HUES64 (cell line): ENCODE data around the gene IGSF9.

Experiments
- H3K27ac ChIP-seq: 2 replicates; pipeline ENCODE4 v1.7.0; 2013; ENCODE audit warnings: low read depth, low read length, inconsistent platforms
- H3K27me3 ChIP-seq: 2 replicates; pipeline ENCODE4 v1.6.1; 2013; ENCODE audit warnings: mild to moderate bottlenecking, low read length; ENCODE audit not compliant: insufficient read depth
- H3K36me3 ChIP-seq: 2 replicates; pipeline ENCODE4 v1.6.1; 2013; ENCODE audit warnings: mild to moderate bottlenecking, low read length; ENCODE audit not compliant: insufficient read depth
- H3K4me1 ChIP-seq: 2 replicates; pipeline ENCODE4 v1.6.1; 2013; ENCODE audit warnings: mild to moderate bottlenecking, low read length, moderate library complexity; ENCODE audit not compliant: insufficient read depth
- H3K4me3 ChIP-seq: 2 replicates; pipeline ENCODE4 v1.5.1; 2013; ENCODE audit warnings: mild to moderate bottlenecking, low read length, moderate library complexity
- H3K9ac ChIP-seq: 2 replicates; pipeline ENCODE4 v1.6.1; 2013; ENCODE audit warnings: mild to moderate bottlenecking, low read depth, low read length
- H3K9me3 ChIP-seq: 2 replicates; pipeline ENCODE4 v1.6.1; 2013; ENCODE audit warnings: low read depth, low read length; ENCODE audit not compliant: insufficient read depth
- WGBS: fragments of 150-250, 120-280 bp; methylation state at CpG from one replicate; pipeline ENCODE4 v1.1.7; 2013; ENCODE audit warnings: missing lambda C conversion rate; 5-methylcytosine and 5-hydroxymethylcytosine counted together

IGSF9 gene

DNA sequence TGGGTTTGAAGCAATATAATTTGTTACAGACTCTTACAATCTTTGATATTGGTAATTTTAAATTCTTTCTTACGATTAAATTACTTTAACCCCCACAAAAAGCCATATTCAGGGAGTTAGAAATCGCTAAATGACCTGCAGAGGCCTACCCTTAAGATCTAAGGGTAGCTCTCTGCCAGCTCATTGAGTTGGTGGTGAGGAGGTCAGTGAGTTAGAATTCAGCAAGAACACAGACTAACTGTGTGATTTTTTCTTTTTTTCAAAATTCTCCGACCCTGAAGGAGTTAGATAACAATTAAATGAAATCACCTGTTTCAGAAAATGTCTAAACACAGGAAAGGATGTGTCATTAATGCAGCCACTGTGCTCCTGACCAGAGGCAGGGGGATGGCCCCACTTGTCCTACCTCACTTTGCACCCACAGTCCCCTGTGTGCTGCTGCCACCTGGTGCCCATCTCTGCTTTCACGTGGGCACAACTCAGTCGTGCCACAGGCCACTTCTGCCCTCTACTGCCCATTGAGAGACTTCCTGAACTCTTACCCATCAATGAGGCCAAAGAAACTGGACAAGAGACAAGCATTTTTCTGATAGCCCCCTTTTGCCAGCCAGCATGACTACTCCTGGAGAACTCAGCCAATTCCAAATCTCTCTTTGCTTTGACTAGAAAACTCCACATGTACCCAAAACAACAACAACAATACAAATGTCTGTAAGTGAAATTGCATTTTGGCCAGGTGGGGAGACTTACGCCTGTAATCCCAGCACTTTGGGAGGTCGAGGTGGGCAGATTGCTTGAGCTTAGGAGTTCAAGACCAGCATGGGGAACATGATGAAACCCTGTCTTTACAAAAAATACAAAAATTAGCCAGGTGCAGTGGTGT lies 53.9 kb downstream of the IGSF9 start:
- Histone ChIP-seq H3K27me3 (no peaks in the 10 kb centered on the region), H3K9ac (no peak overlapping the region), H3K4me1 (peaks cover 4% of the 10 kb centered on the region; the same call in 1 of the 2 replicates), H3K27ac (no peak overlapping the region), H3K9me3 (no peaks in the 10 kb centered on the region), H3K36me3 (no peaks in the 10 kb centered on the region), H3K4me3 (no peak overlapping the region)
- 56% methylated on average over 5 of the region's 7 CpGs for WGBS

DNA sequence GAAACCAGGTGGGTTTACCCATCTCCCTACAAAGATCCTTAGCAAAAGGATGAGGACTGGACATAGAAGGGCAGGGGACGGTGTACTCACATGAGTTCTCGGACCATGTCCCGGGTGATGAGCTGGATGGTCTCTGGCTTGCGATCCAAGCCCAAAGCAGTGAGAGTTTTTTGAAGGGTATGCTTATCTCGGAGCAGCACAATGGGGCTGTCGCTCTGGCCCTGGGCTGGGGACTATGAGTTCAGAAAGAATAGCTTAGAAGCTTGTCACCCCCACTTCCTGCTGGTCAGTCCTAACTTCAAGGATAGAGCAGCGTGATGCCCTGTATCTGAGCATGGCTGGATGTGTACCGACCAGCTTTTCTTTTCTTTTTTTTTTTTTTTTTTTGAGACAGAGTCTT lies 55.0 kb downstream of the IGSF9 start:
- no peak overlapping the region for H3K4me3 ChIP-seq
- WGBS: 93% methylated on average over 8 of the region's 8 CpGs
- no peaks in the 10 kb centered on the region for H3K9me3 ChIP-seq
- no peaks in the 10 kb centered on the region for H3K27me3 ChIP-seq
- no peaks in the 10 kb centered on the region for H3K36me3 ChIP-seq
- peaks cover 4% of the 10 kb centered on the region; the same call in 1 of the 2 replicates for H3K4me1 ChIP-seq
- H3K27ac ChIP-seq: no peak overlapping the region
- H3K9ac ChIP-seq: no peak overlapping the region

DNA sequence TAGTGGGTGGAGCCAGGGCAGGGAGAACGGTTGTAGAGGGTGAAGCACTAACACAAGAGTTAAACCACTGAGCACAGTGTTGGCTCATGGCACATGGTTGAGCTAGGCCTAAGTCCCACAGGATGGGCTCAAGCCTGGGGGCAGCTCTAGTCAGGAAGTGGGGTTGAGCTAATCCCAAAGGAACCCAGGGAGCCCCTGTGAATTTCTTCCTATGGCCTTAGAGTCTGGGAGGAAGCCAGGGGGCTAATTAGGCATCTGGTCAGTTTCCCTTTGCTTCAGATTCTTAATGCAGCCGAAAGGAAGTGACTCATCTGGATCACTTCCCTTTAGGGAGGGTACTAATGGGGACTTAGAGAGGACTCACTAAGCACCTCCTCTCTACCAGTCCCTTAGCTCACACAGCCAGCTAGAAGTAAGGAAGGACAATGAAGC lies 55.6 kb downstream of the IGSF9 start:
- no peak overlapping the region for H3K9ac ChIP-seq
- no peaks in the 10 kb centered on the region for H3K36me3 ChIP-seq
- no peak overlapping the region for H3K27ac ChIP-seq
- H3K4me1 ChIP-seq: peaks cover 4% of the 10 kb centered on the region; the same call in 1 of the 2 replicates
- no peaks in the 10 kb centered on the region for H3K9me3 ChIP-seq
- no peaks in the 10 kb centered on the region for H3K27me3 ChIP-seq
- 76% methylated on average over 2 of the region's 2 CpGs for WGBS
- no peak overlapping the region for H3K4me3 ChIP-seq

DNA sequence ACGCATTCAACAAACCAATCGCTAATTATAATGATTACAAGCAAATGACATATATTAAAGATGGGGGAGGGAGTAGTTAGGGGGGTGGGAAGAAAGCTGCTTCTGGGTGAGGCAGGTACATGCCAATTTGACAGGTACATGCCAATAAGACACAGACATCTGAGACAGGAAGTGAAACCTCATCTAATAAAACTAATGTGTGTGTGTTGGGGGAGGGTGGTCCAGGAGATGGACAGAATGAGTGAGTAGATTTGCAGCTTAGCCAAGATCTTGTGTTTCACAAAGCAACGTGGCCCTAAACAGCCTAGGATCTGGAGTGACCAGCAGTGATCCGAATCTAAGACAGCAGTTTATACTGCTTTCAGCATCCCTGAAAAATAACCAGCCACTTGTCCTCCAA lies 56.2 kb downstream of the IGSF9 start:
- H3K9ac ChIP-seq: no peak overlapping the region

DNA sequence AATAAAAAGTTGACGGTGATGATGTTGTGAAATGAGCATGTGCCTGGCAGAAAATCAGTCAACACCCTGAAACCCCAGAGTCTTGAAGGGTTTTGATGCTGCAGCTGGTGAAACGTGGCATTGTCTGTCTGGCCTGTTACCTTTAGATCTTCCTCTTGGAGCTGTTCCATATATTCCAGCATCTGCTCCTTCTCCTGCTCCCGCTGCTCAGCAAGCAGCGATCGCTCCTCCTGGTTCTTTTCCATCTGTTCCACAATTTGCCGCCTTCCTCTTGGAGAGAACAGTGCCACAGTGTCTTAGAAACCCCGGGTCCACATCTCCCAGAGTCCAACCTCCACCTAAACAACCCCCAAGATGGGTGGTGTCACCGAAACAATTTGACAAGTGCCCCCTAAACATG lies 61.1 kb downstream of the IGSF9 start:
- H3K36me3 ChIP-seq: no peaks in the 10 kb centered on the region
- no peak overlapping the region for H3K4me3 ChIP-seq
- H3K9ac ChIP-seq: no peak overlapping the region
- H3K27ac ChIP-seq: no peak overlapping the region
- no peaks in the 10 kb centered on the region for H3K9me3 ChIP-seq
- no peaks in the 10 kb centered on the region for H3K27me3 ChIP-seq
- 83% methylated on average over 8 of the region's 8 CpGs for WGBS
- H3K4me1 ChIP-seq: peaks cover 6% of the 10 kb centered on the region; the same call in 1 of the 2 replicates

More for the DNA sequence above, 56.2 kb downstream of the IGSF9 start:
- Histone ChIP-seq H3K27me3 (no peaks in the 10 kb centered on the region), H3K27ac (no peak overlapping the region), H3K4me1 (peaks cover 4% of the 10 kb centered on the region; the same call in 1 of the 2 replicates), H3K4me3 (no peak overlapping the region), H3K36me3 (no peaks in the 10 kb centered on the region), H3K9me3 (no peaks in the 10 kb centered on the region)
- 91% methylated on average over 2 of the region's 4 CpGs for WGBS

DNA sequence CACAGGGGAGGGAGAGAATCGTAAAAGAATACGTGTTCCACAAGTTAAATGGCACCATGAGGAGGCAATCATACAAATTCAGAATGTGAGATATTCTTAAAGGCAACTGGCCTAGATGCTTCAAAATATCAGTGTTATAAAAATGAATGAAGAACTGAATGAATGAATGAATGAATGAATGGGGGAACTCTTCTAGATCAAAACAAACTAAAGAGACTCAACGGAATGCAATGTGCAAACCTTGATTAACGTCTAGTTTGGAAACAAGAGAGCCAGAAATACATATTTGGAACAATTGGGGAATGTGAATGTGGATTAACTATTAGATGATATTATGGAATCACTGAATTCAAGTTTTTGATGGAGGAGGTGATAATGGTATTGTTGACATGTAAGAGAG lies 62.3 kb downstream of the IGSF9 start:
- Histone ChIP-seq H3K27ac (no peak overlapping the region), H3K9me3 (no peaks in the 10 kb centered on the region), H3K27me3 (no peaks in the 10 kb centered on the region), H3K36me3 (no peaks in the 10 kb centered on the region), H3K9ac (no peak overlapping the region), H3K4me3 (no peak overlapping the region), H3K4me1 (peaks cover 6% of the 10 kb centered on the region; the same call in 1 of the 2 replicates)
- 95% methylated on average over 4 of the region's 4 CpGs for WGBS

DNA sequence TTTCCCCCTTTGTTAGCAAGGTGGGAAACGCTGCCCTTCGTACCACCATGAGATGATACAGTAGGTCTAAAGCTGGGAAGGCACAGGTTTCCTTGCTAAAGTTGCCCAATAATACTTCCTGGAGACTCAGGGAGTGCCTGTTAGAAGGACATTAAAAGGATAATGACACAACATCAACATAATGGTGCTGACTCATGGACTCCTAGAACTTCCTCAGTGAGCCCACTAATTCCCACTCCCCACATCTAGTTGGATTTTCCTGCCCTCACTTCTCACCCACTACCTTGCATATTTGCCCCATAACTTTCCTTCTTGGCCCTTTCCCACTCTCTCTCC lies 62.9 kb downstream of the IGSF9 start:
- WGBS: 86% methylated on average over 2 of the region's 2 CpGs
- Histone ChIP-seq H3K4me3 (no peak overlapping the region), H3K9ac (no peak overlapping the region), H3K9me3 (no peaks in the 10 kb centered on the region), H3K27me3 (no peaks in the 10 kb centered on the region), H3K27ac (no peak overlapping the region), H3K4me1 (peaks cover 6% of the 10 kb centered on the region; the same call in 1 of the 2 replicates), H3K36me3 (no peaks in the 10 kb centered on the region)

DNA sequence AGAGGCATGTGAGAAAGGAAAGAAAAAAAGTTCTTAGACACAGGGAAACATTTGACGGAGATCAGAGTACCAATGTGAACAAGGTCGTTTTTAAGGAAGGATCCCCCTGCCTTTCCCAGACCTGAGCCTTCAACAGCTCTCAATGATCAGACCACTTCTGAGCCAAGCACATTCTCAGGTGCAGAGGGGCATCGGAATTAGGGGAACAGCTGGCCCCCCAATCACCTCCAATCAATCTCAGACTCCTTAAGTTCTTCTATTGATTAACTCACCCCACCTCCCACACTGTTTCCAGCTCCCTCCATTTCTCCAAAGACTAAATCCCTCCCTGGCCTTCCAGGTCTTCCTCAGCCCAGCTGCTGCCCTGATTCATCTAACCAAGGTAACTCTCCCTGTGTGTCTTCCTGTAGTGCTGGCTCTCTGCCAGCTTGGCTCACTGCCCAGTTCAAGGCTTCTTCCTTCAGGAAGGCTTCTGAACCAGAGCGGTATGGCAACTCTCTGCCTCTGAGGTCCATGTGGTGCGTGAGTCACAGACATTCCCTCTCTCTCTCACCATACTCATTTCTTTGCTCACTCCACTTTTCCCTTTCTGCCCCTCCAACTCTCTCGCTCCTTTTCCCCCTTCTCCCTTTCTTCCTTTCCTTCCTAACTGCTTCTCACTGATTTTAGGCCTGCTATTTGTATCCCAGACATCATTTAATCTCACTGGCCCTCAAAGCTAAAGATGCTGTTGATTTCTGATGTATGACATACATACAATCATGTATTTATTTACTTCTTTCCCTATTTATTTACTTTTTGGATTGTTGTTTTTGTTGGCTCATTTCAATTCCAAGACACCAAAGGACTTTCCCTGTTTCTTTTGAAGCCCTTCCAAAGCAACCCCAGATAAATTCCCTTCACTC lies 63.5 kb downstream of the IGSF9 start:
- H3K9me3 ChIP-seq: no peaks in the 10 kb centered on the region
- H3K4me3 ChIP-seq: no peak overlapping the region
- no peaks in the 10 kb centered on the region for H3K27me3 ChIP-seq
- H3K4me1 ChIP-seq: peaks cover 6% of the 10 kb centered on the region; the same call in 1 of the 2 replicates
- H3K9ac ChIP-seq: no peak overlapping the region
- H3K27ac ChIP-seq: no peak overlapping the region
- H3K36me3 ChIP-seq: no peaks in the 10 kb centered on the region
- WGBS: 87% methylated on average over 6 of the region's 6 CpGs

DNA sequence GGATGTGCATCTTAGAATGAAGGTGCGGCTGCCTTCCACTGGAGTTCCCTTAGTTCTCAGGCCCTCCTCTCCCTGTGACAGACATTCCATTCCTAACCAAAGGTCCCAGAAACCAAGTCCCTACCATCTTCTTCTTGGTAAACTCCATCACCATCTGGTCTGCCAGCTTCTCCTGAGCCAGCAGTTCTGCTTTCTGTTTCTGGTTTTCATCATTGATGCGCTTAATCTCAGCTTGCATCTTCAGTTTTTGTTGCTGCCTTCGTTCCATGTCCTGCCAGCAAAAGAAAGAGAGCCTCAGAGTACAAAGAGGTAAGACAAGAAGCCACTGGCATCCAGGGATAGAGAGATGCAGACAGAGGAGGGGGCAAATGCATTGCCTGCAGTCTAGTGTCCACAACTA lies 65.0 kb downstream of the IGSF9 start:
- Histone ChIP-seq H3K9ac (no peak overlapping the region), H3K4me3 (no peak overlapping the region), H3K27me3 (no peaks in the 10 kb centered on the region), H3K36me3 (no peaks in the 10 kb centered on the region), H3K4me1 (peaks cover 6% of the 10 kb centered on the region; the same call in 1 of the 2 replicates), H3K9me3 (no peaks in the 10 kb centered on the region), H3K27ac (no peak overlapping the region)
- 91% methylated on average over 3 of the region's 3 CpGs for WGBS

DNA sequence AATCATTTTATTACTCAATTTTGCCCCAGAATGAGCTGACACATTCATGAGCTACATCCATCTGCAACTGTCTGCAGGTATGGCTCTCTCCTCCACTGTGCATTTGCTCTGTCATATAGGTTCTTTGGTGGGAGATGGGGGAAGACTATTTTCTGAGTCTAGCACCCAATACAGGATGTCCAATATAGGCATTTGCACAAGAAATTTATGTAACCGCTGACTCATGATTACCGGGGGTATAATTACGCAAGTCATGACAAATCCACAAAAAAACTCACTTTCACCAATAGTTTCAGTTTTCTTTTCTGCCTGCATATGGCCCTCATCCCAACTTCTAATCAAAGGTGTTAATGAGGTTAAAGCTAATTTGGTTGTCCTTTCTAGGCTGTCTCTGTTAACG lies 65.4 kb downstream of the IGSF9 start:
- H3K9me3 ChIP-seq: no peaks in the 10 kb centered on the region
- H3K4me3 ChIP-seq: no peak overlapping the region
- peaks cover 6% of the 10 kb centered on the region; the same call in 1 of the 2 replicates for H3K4me1 ChIP-seq
- H3K27me3 ChIP-seq: no peaks in the 10 kb centered on the region
- no peak overlapping the region for H3K9ac ChIP-seq
- no peaks in the 10 kb centered on the region for H3K36me3 ChIP-seq
- H3K27ac ChIP-seq: no peak overlapping the region
- WGBS: 95% methylated on average over 4 of the region's 4 CpGs

DNA sequence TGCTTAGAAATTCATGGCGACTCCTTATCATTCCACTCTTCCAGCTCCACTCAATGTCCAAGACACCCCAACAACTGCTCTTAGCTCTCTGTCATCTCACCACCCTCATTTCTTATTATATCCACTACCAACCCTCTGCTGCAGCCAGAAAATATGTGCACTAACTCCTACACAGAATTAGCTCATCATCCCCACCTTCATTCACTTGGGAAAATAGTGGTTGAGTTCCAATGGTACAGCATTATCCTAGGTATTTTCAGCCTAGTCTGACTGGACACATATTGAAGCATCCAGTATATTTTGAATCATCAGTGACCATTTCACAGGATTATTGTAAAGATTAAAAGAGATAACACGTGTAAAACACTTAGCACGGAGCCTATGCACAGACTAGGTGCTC lies 66.3 kb downstream of the IGSF9 start:
- H3K9ac ChIP-seq: no peak overlapping the region
- no peaks in the 10 kb centered on the region for H3K36me3 ChIP-seq
- H3K27ac ChIP-seq: no peak overlapping the region
- 93% methylated on average over 3 of the region's 3 CpGs for WGBS
- peaks cover 6% of the 10 kb centered on the region; the same call in 1 of the 2 replicates for H3K4me1 ChIP-seq
- H3K9me3 ChIP-seq: no peaks in the 10 kb centered on the region
- no peak overlapping the region for H3K4me3 ChIP-seq
- H3K27me3 ChIP-seq: no peaks in the 10 kb centered on the region
